Osteoblast (primary cell): ENCODE data around the gene COBLL1. TPM values are rescaled to one million over a fixed set of nuclear protein-coding genes. Genes with fewer than 3 reads are reported as not detected.

Experiments
- DNase-seq: peaks from one replicate; pipeline ENCODE4 v3.0.0; 2011; ENCODE audit warnings: low spot score, mixed read lengths; ENCODE audit not compliant: insufficient read length; ENCODE audit errors: missing footprints
- H2AFZ ChIP-seq: 2 replicates; pipeline ENCODE4 v1.6.0; 2011; ENCODE audit warnings: mild to moderate bottlenecking, low read length
- H3K27ac ChIP-seq: 2 replicates; pipeline ENCODE4 v1.5.1; 2011; ENCODE audit warnings: mild to moderate bottlenecking, low read depth, low read length, moderate library complexity
- H3K27me3 ChIP-seq: 2 replicates; pipeline ENCODE4 v1.6.0; 2012; ENCODE audit warnings: mild to moderate bottlenecking, control low read depth, inconsistent platforms, low read length, moderate library complexity; ENCODE audit not compliant: insufficient read depth
- H3K36me3 ChIP-seq: 2 replicates; pipeline ENCODE4 v1.5.1; 2011; ENCODE audit warnings: mild to moderate bottlenecking, low read length, control low read depth, moderate library complexity; ENCODE audit not compliant: insufficient read depth
- H3K4me1 ChIP-seq: 2 replicates; pipeline ENCODE4 v1.5.1; 2011; ENCODE audit warnings: mild to moderate bottlenecking, low read length, control low read depth, moderate library complexity; ENCODE audit not compliant: insufficient read depth
- H3K4me2 ChIP-seq: 2 replicates; pipeline ENCODE4 v1.6.0; 2011; ENCODE audit warnings: mild to moderate bottlenecking, low read length; ENCODE audit not compliant: insufficient read depth
- H3K4me3 ChIP-seq: fragments of 200-600 bp; sonication (generic); 3 replicates; pipeline ENCODE4 v1.5.1; 2012; ENCODE audit warnings: mild to moderate bottlenecking, low read length, inconsistent platforms; ENCODE audit not compliant: insufficient read depth
- H3K79me2 ChIP-seq: 2 replicates; pipeline ENCODE4 v1.6.0; 2012; ENCODE audit warnings: mild to moderate bottlenecking, low read length, control low read depth, inconsistent platforms; ENCODE audit not compliant: insufficient read depth
- H3K9me3 ChIP-seq: 2 replicates; pipeline ENCODE4 v1.5.1; 2011; ENCODE audit warnings: low read depth, low read length, control low read depth
- H4K20me1 ChIP-seq: 2 replicates; pipeline ENCODE4 v1.6.0; 2012; ENCODE audit warnings: mild to moderate bottlenecking, low read length, control low read depth; ENCODE audit not compliant: insufficient read depth
- total RNA-seq: library from RNA; depleted of rRNA; stranded (reverse); fragments of >200 nt; gene quantifications from 2 replicates; pipeline ENCODE4 v1.2.3, GENCODE V29; 2012
- TF ChIP-seq, protein P1 (sequence below): IDR thresholded peaks from 2 replicates; pipeline ENCODE4 v1.5.1; 2011; ENCODE audit warnings: mild to moderate bottlenecking, low read depth, low read length, moderate library complexity; ENCODE audit errors: extremely low read depth

The COBLL1 gene
- total RNA-seq, 1 donor = 10.9 TPM

DNA sequence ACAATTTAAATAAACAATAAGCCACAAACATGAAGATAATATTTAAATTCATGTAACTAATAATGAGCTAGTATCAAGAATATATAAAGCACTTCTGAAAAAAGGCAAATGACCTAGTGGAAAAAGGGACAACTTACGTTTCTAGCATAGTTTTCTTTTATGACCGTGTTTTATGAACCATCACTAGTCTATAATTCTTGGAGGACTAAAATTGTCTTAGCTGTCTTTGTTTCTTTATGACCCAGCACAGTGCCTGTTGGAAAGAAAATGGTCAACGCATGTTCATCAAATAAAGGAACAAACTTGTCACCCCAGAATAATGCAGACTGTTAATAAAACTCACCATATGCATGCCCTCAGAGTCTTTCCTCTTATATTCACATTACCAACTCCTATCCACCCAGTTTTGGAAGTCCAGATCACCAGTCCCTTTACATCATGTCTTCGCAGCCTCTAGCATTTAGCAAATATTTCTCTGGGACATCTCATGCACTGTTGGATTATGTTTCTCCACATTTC is 162.9 kb downstream of the COBLL1 start:
- no peaks in the 10 kb centered on the region for H3K9me3 ChIP-seq
- H3K4me2 ChIP-seq = no peak overlapping the region
- H3K4me3 ChIP-seq = no peak overlapping the region
- no peaks in the 10 kb centered on the region for H3K4me1 ChIP-seq
- TF ChIP-seq, protein P1, sequence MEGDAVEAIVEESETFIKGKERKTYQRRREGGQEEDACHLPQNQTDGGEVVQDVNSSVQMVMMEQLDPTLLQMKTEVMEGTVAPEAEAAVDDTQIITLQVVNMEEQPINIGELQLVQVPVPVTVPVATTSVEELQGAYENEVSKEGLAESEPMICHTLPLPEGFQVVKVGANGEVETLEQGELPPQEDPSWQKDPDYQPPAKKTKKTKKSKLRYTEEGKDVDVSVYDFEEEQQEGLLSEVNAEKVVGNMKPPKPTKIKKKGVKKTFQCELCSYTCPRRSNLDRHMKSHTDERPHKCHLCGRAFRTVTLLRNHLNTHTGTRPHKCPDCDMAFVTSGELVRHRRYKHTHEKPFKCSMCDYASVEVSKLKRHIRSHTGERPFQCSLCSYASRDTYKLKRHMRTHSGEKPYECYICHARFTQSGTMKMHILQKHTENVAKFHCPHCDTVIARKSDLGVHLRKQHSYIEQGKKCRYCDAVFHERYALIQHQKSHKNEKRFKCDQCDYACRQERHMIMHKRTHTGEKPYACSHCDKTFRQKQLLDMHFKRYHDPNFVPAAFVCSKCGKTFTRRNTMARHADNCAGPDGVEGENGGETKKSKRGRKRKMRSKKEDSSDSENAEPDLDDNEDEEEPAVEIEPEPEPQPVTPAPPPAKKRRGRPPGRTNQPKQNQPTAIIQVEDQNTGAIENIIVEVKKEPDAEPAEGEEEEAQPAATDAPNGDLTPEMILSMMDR = no peak
- H4K20me1 ChIP-seq = no peaks in the 10 kb centered on the region
- H3K36me3 ChIP-seq = no peaks in the 10 kb centered on the region
- no peaks in the 10 kb centered on the region for H3K79me2 ChIP-seq
- H3K27me3 ChIP-seq = no peaks in the 10 kb centered on the region
- H2AFZ ChIP-seq = no peak overlapping the region
- H3K27ac ChIP-seq = no peak overlapping the region
- no peak for DNase-seq

DNA sequence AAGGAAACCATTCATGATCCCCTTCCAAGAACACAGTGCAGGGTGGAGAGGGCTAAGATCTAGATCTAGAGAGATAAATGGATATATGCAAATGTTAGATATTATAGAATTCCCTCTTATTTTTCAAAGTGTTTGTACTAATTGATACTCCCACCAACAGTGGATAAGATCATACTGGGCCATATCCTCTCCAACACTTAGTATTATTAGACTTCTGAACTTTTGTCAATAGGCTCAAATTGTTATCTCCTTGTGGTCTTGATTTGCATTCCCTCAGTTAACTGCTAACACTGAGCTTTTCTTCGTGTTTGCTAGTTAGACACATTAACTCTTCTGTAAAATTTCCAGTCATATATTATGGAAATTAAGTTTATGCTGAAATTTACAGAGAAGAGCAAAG is 163.9 kb downstream of the COBLL1 start:
- TF ChIP-seq, protein P1 = no peak
- no peaks in the 10 kb centered on the region for H3K36me3 ChIP-seq
- no peak overlapping the region for H2AFZ ChIP-seq
- no peaks in the 10 kb centered on the region for H4K20me1 ChIP-seq
- no peaks in the 10 kb centered on the region for H3K27me3 ChIP-seq
- H3K4me2 ChIP-seq = no peak overlapping the region
- H3K9me3 ChIP-seq = no peaks in the 10 kb centered on the region
- no peak overlapping the region for H3K27ac ChIP-seq
- H3K79me2 ChIP-seq = no peaks in the 10 kb centered on the region
- H3K4me3 ChIP-seq = no peak overlapping the region
- no peaks in the 10 kb centered on the region for H3K4me1 ChIP-seq
- no peak for DNase-seq

DNA sequence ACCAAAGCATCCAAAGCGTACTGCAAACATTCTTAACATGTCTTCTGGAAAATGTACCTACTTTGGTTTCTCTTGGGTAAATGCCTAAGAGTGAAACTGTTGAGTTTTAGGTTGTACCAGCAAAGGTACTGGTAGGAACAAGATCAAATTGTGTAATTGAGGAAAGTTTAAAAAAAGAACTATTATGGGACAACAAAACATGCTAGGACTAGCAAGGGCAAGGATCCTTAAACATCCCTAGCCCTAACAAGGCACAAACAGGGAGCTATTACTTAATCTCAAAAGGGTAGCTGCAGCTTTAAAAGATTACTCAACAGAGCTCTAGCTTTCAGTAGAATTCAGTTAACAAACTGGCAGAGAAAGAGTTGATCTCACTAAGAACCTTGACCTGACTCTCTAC is 164.4 kb downstream of the COBLL1 start:
- H2AFZ ChIP-seq = no peak overlapping the region
- TF ChIP-seq, protein P1 = no peak

DNA sequence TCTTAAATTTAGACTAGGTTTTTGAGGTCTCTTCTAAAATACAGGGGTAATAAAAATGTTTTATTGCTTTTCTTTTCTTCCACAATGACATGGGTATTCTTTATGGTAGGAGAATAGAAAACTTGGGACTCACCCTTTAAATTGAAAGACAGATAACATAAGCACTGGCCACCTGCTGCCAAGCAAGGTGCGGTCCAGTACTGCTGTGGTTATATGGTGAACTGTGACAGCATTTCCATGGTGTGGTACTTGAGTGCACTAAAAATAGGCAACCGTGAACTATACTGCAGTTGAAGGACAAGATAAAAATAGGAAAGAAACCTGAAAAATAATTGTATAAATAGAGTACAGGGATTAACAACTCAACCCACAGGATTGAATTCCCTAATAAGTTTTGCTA is 165.9 kb downstream of the COBLL1 start:
- Histone ChIP-seq H3K27ac (no peak overlapping the region), H3K36me3 (no peaks in the 10 kb centered on the region), H3K9me3 (no peaks in the 10 kb centered on the region), H3K79me2 (no peaks in the 10 kb centered on the region), H3K27me3 (no peaks in the 10 kb centered on the region), H3K4me2 (no peak overlapping the region), H3K4me1 (no peaks in the 10 kb centered on the region), H4K20me1 (no peaks in the 10 kb centered on the region), H3K4me3 (no peak overlapping the region), H2AFZ (no peak overlapping the region)
- TF ChIP-seq, protein P1 = no peak
- DNase-seq = no peak

More for the DNA sequence above, 164.4 kb downstream of the COBLL1 start:
- no peaks in the 10 kb centered on the region for H3K79me2 ChIP-seq
- no peaks in the 10 kb centered on the region for H3K36me3 ChIP-seq
- no peak overlapping the region for H3K27ac ChIP-seq
- no peaks in the 10 kb centered on the region for H3K9me3 ChIP-seq
- H3K4me3 ChIP-seq = no peak overlapping the region
- H3K4me1 ChIP-seq = no peaks in the 10 kb centered on the region
- H3K4me2 ChIP-seq = no peak overlapping the region
- no peak for DNase-seq
- H4K20me1 ChIP-seq = no peaks in the 10 kb centered on the region
- H3K27me3 ChIP-seq = no peaks in the 10 kb centered on the region
